GM21447 (cell line): ENCODE results near the gene TRAPPC10.

Source experiments
- ATAC-seq: cut with Tn5 transposase; IDR thresholded peaks from one replicate; pipeline ENCODE4 v1.9.1; 2021; ENCODE audit not compliant: unreplicated experiment

Gene TRAPPC10

DNA sequence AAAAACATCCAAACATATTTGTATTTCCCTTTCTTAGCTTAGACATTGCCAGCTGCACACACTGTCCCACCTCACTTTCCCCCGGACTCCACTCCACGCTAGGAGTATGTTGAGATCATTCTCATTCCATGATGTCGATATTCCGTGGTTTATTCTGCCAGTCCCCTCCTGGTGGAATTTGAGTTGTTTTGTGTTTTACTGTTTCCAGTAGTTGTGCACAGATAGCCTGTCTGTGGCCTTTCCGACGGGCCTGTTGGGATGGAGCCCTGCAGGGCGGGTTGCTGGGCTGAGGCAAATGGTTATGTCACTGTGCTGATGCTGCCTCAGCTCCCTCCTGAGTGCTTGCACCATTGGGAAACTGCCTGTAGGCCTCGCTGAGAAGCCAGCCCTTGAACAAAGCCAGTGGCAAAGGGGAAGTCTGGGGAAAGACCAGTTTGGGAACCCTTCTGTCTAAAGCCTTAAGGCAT lies 12.8 kb downstream of the TRAPPC10 start:
- no peak for ATAC-seq

DNA sequence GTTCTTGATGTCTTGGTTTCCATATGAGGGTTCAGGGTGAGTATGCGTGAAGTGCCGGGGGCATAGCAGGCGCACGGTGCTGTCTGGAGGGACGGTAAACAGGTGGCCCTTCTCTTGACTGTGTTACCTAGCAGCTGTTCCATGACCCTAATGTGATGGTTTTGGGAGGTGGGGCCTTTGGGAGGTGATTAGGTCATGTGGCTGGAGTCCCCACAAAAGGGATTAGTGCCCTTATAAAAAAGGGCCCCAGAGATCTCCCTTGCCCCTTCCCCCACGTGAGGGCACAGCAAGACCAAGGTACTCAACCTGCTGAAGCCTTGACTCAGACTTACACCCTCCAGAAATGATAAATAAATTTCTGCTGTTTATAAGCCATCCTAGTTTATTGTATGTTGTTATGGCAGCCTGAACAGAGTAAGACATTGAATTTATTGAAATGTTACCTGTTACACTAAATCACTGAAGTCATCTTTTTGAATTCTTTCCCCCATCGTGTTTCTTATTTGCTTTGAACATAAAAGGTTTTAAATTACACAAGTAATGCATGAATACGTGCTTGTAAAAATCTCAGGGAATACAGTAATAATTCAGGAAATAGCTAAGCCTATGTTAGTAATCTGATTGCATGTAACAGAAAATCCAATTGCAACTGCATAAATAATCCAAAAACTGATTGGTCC lies 15.6 kb downstream of the TRAPPC10 start:
- ATAC-seq, result no peak

DNA sequence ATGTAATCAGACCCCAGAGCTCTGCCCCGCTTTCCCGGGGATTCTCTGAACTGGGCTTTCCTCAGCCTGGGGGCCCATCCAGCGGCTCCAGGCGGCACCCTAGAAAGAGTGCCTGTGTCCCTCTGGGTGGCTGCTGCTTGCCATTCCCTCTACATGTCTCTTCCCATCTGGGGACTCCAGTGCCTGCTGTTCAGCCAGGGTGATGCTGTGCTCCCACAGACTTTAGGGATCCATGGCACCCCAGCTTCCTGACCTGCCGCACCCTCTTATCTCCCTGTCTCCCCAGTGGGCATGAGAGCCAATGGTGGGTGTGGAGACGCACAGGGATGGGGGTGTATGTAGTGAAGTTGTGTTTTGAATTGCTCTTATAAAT lies 16.2 kb downstream of the TRAPPC10 start:
- ATAC-seq, result no peak

DNA sequence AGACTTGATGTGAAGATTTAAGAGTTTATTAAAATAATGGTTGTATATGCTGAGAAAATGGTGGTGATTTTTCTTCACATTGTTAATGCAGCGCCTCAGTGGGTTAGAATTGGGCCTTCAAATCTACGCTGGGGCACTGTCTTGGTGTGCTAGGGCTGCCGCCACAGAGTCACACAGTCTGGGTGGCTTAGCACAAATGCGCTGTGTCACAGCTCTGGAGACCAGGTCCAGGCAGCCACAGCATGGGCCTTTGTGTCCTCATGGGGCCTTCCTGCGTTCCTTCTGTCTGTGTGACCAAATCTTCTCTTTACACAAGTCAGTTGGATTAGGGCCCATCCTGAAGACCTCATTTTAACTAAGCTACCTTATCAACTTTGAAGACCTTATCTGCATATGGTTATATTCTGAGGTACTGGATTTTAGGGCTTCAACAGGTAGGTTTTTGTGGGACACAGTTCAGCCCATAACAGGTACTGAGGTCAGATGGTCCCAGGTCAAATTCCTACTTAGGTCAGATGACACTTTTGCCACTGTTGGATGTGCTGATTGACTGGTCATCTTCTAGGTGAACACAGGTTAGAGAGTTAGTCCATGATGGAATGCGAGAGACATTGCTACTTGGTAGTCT lies 17.5 kb downstream of the TRAPPC10 start:
- ATAC-seq, result no peak

DNA sequence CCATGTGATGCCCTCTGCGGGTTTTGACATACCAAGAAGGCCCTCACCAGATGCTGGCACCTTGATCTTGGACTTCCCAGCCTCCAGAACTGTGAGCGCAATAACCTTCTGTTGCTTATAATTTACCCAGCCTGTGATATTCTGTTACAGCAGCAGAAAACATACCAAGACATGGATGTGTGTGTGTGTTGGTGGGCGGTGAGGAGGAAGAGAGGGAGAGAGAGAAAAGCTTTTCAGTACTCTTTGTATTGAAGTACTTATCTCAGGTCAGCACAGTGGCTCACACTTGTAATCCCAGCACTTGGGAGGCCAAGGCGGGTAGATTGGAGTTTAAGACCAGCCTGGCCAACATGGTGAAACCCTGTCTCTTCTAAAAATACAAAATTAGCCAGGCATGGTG lies 23.1 kb downstream of the TRAPPC10 start:
- ATAC-seq, result no peak

DNA sequence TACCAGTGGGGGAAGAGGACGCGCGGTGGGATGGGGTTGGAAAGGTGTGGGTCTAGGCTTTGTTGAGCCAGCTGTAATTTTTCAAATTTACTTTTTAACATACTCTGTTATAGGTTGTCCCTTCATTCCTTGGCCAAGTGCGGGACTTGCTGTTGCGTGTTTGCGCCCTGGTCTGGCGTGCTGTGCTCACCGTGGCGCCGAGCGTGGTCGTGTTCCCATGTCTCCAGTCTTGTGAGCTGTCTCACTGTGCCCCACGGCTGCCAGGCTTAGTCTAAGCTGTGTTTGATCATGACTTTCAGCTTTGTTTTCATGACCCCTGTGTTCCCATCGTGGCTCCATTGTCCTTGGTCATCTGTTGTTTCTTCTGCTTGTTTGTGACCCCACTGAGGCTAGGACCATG lies 26.0 kb downstream of the TRAPPC10 start:
- no peak for ATAC-seq

DNA sequence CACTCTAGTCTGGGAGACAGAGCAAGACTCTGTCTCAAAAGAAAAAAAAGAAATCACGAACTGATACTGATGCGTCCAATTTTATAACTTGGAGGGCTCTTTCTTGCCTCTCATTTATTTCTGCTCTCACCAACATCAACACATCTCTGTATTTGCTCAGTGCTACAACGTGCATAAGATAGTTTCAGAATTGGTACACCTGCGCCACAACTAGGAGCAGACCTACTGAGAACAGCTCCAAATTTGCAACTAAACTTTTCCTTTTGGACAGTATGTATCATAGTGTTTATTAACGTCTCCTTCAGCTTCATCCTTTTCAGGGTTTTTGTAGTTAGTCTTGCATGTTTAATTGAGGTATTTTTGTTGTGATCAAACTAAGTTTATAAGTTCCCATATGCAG lies 27.7 kb downstream of the TRAPPC10 start:
- ATAC-seq, result no peak

DNA sequence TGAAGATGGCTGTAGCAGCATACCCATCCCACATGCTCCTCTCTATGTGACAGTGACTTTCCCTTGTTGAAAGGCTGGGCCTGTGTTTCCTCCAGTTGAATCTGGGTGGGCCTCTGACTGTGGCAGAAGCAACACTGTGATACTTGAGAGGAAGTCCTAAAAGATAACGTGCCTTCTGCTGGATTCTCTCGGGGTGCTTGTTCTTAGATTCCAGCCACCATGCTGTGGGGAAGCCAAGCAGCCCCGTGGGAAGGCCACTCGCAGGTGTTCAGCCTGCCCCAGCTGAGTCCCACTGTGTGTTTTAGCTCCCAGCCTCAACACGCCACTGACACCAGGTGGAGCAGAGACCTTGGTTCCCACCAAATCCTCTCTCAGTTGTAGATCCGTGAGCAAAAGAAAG lies 31.5 kb downstream of the TRAPPC10 start:
- no peak for ATAC-seq

DNA sequence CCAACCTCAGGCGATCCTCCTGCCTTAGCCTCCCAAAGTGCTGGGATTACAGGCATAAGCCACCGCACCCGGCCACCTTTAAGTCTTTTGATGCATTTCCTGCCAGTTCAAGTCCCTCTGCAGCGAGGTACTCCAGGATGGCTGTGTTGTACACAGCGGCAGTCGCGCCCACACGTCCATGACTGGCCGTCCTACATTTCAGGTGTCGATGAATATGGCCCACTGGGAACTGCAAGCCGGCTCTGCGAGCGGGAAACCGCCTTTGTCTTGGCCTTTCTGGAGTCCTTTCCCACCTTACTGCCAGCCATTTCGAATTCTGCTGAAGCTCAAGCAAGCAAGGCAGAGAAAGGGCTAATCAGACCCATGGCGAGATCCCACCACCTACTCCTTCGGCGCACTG lies 34.6 kb downstream of the TRAPPC10 start:
- ATAC-seq, result no peak

DNA sequence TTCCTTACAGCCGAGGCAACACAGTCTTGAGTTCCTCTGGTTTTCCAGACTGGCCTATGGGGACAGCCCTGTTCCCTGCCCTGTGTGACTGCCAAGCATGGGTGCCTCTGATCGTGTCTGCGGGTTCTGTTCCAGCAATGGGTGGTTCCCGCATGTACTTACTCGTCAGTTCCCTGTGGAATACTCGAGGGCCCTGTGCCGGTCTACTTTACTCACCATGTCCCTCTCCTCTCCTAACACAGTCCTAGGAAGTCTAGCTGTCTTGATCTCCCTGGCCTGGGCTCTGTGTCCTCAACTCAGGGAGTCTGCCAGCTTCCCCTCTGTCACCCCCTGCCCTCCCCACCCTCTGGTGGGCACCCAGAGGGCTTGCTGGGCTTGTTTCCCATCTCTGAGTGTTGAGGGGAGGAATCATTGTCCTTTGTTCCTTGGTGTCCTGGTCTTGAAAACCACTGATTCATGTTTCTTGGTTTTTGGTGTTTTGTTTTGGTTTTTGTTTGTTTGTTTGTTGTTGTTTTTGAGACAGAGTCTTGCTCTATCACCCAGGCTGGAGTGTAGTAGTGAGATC lies 36.0 kb downstream of the TRAPPC10 start:
- ATAC-seq, result no peak

DNA sequence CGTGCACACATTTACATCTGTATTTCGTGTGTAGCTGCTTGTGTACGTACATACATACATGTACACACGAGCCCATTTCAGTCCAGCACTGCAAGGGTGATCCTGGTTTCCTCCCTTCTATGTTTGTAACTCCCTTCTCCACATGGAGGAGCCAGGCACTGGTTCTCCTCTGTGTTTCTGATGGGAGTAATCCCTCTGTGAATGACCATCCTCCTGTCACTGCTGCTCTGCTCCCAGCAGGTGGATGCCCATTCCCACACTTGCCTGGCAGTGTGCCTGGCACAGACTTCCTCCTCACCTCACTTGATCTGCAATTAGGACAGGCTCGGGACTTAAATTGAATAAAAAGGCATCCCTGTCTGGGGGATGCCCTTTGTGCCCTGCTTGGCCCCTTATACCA lies 37.1 kb downstream of the TRAPPC10 start:
- no peak for ATAC-seq

DNA sequence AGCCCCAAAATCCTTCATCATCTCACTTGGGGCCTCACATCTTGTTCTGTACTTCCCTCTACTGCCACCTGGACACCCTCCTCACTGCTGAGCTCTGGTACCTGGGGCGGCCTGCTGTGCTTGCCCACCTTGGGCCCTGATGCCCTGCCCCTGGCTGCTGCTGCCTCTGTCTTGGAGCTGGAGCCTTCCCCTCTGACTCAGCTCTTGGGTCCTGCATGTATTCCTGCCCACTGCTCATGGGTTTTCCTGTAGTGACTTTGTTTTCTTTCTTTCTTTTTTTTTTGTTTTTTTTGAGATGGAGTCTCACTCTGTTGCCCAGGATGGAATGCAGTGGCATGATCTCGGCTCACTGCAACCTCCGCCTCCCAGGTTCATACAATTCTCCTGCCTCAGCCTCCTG lies 37.5 kb downstream of the TRAPPC10 start:
- ATAC-seq, result no peak

DNA sequence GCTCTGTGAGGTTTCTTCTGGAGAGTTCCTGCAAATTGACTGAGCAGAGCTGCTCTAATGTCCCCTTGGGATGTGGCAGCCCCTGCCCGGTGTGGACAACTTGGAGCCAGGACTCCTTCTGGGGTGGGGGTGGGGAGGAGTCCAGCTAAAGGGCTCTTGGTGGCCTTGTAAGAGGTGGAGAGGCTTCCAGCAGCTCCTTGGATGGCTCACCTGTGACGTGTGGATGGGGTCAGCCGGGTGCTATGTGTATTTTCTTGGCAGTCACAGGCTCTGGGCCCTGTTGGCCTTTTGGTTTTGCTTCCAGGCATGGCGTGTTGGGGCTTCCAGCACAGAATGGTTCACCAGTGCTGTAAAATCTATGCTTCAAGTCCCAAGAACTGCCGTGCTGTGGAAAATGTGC lies 38.2 kb downstream of the TRAPPC10 start:
- ATAC-seq, result no peak

DNA sequence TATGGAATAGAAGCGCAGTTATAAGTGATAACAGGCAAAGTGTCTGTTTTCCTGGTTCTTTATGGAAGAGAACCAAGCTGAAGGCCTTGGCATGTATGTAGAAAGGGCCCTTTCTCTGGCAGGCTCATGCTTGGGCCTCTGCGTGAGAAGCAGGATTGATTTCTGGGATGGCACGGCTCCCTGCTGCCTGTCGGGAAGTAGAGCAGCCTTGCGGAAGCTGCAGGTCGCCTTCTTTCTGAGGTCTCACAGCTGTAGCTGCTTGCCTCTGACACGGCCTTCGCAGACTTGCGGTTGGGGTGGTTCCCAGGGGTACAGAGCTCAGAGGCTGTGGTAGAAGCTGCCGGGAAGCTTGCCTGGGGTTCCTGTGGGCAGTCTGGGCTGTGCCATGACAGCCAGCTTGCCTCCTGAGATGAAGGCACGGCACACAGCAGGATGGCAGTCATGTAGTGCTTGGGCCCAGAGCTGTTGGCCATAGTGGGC lies 39.4 kb downstream of the TRAPPC10 start:
- ATAC-seq, result no peak

DNA sequence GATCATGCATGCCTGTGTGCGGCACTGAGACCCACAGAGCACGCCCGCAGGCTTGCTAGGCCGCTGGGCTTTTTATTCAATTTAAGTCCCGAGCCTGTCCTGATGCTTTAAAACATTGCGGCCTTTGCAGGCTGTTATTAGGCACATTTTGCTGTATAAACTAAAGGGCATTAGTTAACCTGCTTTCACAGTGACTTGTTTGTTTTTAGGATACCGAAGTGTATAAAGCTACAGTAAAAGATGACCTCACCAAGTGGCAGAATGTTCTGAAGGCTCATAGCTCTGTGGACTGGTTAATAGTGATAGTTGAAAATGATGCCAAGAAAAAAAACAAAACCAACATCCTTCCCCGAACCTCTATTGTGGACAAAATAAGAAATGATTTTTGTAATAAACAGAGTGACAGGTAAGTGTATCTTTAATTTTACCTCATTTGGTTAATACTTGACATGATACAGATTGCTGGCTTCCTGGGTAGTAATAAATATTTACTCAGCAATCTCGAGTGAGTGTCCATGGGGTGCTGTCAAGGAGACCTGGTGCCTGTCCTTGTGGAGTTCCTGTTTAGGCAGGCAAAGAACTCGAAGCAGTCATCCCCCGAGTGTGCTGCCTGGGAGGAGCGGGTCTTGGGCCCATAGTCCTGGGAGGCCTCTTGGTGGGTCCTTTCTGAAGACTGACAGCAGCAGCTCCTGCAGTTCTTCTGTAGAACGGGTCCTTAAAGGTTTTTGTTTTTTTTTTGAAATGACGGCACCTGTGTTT lies 40.1 kb downstream of the TRAPPC10 start:
- ATAC-seq, result no peak

DNA sequence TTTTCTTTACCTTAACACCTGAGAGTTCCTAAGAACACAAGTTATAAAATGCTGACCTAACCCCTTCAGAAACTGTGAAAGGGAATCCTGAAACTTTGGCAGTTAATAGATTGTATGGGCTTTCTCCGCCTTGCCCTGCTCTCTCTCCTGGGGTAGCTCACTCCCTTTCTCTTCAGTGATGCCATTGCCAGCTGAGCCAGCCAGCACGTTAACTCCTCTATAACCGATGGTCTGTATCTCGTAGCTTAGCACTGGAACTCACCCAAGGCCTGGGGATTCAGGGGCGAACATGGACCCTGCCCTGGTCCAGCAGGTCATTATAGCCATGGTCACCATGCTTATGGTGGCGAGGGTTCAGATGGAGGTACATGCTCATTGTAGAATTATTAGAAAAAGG lies 40.7 kb downstream of the TRAPPC10 start:
- ATAC-seq, result no peak

DNA sequence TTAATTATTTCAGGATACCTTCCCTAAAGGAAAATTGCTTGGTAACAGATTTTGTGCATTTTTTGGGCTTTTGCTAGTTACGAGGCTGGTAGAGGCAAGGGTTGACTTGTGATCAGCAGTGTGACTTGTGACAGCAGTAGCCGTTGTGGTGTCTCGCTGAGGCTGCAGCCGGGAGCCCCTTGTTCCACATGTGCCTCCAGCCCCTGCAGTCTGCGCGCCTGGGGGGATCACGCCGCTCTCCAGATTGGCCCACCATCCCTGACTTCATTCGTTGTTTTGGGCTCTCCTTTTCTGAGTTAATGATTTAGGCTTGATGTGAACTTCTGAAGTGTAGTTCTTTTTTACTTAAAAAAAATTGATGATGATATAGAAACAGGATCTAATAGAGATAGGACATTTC lies 41.5 kb downstream of the TRAPPC10 start:
- no peak for ATAC-seq

DNA sequence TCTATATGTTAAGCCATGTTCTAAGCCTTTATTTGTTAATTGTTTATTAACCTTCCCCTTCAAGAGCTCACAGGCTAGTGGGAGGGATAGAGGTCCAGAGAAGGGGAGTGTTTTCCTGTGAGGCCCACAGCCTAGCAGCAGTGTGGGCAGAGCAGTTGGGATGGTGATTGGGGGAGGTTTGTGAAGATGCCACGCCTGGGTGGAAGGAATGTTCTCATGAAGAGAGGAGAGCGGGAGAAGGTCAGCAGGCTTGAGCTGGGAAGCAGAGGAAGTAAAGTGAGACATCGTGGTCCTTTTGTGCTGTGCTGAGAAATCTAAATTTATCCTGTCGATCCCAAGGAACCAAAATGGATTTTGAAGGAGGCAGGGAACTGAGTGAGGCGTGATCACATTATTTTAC lies 42.6 kb downstream of the TRAPPC10 start:
- ATAC-seq, result no peak

DNA sequence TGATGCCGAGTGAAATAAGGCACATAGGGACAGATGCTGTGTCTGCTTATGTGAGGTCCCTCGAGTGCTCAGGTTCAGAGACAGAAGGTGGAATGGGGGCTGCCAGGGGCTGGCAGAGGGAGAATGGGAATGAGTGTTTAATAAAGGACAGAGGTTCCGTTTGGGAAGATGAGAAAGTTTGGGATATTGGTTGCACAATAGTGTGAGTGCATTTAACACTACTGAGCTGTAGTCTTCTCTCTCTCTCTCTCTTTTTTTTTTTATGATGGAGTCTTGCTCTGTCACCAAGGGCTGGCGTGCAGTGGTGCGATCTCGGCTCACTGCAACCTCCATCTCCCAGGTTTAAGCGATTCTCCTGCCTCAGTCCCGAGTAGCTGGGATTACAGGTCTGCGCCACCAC lies 44.9 kb downstream of the TRAPPC10 start:
- ATAC-seq, result no peak

DNA sequence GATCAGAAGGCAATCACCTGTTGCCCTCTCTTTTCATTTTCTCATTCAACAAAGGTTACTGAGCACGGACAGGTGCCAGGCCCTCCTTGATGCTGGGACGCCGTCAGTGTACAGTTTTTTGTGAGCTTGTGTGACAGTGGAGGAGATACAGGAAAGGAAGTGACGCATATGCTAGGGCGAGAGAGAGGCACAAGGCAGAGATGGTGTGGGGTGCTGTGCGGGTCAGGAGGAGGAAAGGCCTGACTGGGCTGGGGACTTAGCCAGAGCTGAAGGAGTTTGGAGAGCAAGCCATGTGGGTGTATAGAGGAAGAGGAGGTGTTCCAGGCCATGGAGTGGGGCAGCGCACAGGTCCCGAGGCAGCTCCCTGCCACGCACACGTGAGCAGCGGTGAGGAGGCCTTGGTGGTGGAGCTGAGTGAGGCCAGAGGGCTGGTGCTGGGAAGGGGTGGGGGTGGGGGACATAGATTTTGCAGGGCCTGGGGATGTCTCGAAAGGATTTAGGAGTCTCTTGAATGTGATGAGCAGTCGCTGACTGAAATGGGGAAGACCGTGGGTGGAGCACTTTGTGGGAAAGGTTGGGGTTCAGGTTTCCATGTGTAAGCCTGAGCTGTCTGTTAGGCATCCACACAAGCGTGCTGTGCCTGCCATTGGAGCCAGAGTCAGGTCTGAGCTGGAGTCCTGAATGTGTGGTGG lies 46.0 kb downstream of the TRAPPC10 start:
- no peak for ATAC-seq

DNA sequence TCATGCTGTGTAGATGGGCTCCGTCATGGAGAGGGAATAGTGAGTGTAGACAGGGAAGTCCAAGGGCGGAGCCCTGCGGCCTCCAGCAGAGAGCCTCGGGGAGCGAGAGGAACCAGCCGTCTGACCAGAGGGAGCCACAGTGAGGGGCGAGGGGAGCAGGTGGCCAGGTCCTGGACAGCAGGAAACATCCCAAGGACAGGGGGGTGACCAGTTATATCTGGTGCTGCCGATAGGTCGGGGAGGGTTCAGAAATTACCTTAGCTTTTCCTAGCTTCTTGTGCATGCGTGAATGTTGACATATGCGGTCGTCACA lies 46.5 kb downstream of the TRAPPC10 start:
- no peak for ATAC-seq
